Measurements from ENCODE around the gene AMPH. TPM values are rescaled to one million over a fixed set of nuclear protein-coding genes. Genes with fewer than 3 reads are reported as not detected.

Gene AMPH
- total RNA-seq, 1 experiment from 2014 or later, result not detected

DNA sequence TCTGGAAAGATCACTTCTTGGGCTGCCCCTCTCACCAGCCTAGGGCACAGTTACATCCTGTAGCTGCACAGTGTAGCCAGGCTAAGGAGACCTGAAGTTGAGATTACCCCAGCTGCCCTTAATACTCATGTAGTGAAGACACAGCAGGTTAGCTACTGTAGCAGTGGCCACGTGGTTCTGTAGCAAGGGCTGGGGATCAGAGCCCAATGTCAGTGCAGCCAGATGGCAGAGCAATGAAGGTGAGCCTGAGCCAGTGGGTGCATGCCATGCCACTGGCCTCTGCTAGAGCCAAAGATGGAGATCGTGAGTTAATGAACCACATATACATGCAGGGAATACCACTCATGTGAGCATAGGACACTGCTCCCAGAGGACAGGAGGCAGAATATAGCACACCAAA, 15.5 kb downstream of the AMPH start:
- H3K9ac ChIP-seq (ENCODE audit: low read length), result no peak overlapping the region
- H3K4me3 ChIP-seq (ENCODE audit: low read length), result no peak overlapping the region
- no peaks in the 10 kb centered on the region for H4K20me1 ChIP-seq (ENCODE audit: low read length)
- intact Hi-C loops (cut with micrococcal nuclease), result no loop called here
- ATAC-seq, result no peak
- DNase-seq, result no peak
- ChIA-PET CTCF (no interaction called here), POLR2A (ENCODE audit: unreplicated experiment) (no interaction called here)
- no peak overlapping the region for H3K27ac ChIP-seq (ENCODE audit: low read length)
- H3K36me3 ChIP-seq (ENCODE audit: low read depth, low read length), result no peaks in the 10 kb centered on the region
- H3K27me3 ChIP-seq (ENCODE audit: low read length), result peaks cover 30% of the 10 kb centered on the region
- no peak overlapping the region for H3K4me2 ChIP-seq (ENCODE audit: low read length)
- TF ChIP-seq EZH2 (IDR thresholded peaks at IDR 0.05; ENCODE audit: low read length, unreplicated experiment) (no peak), CTCF (conservative IDR thresholded peaks at IDR 0.05; ENCODE audit: low read depth, low read length) (no peak), EZH2phosphoT487 (IDR thresholded peaks at IDR 0.05; ENCODE audit: borderline replicate concordance, low read length) (no peak)
- H3F3A ChIP-seq (ENCODE audit: low read length, unreplicated experiment), result no peaks in the 10 kb centered on the region
- no peaks in the 10 kb centered on the region for H3K79me2 ChIP-seq (ENCODE audit: low read length)
- no TSS peak for BruUV-seq (replicated peaks)
- H2AFZ ChIP-seq (ENCODE audit: low read length), result no peak overlapping the region
- H3K9me3 ChIP-seq (ENCODE audit: low read length), result no peaks in the 10 kb centered on the region
- H3K9me2 ChIP-seq (replicated peaks; ENCODE audit: low read length), result no peaks in the 10 kb centered on the region
- no peaks in the 10 kb centered on the region for H3K4me1 ChIP-seq (ENCODE audit: insufficient read depth, low read length)

DNA sequence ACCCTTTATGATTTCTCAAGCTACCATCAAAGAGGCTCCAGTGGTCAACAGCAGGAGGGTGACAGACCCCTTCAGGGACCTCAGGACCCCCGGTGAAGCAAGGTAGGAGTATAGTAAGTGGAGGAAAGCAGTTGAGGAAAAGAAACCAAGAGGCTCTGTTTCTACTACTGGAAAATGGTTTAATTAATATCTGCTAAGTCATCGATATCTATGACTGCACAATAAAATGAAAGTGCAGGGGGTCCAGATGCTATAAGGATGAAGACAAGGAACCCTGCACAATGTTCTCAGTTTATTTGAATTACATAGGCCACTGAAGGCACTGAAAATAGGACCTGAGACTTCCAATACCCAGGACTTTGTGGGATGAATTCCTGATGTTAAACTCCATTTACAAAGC, 23.7 kb downstream of the AMPH start:
- Histone ChIP-seq H3K4me1 (ENCODE audit: insufficient read depth, low read length) (no peaks in the 10 kb centered on the region), H3K27me3 (ENCODE audit: low read length) (peaks cover 48% of the 10 kb centered on the region), H2AFZ (ENCODE audit: low read length) (no peak overlapping the region), H3F3A (ENCODE audit: low read length, unreplicated experiment) (no peaks in the 10 kb centered on the region), H3K4me3 (ENCODE audit: low read length) (no peak overlapping the region), H3K27ac (ENCODE audit: low read length) (no peak overlapping the region), H4K20me1 (ENCODE audit: low read length) (no peaks in the 10 kb centered on the region), H3K9ac (ENCODE audit: low read length) (no peak overlapping the region), H3K79me2 (ENCODE audit: low read length) (no peaks in the 10 kb centered on the region), H3K36me3 (ENCODE audit: low read depth, low read length) (no peaks in the 10 kb centered on the region), H3K9me3 (ENCODE audit: low read length) (no peaks in the 10 kb centered on the region), H3K9me2 (replicated peaks; ENCODE audit: low read length) (no peaks in the 10 kb centered on the region), H3K4me2 (ENCODE audit: low read length) (no peak overlapping the region)
- TF ChIP-seq EZH2phosphoT487 (IDR thresholded peaks at IDR 0.05; ENCODE audit: borderline replicate concordance, low read length) (no peak), EZH2 (IDR thresholded peaks at IDR 0.05; ENCODE audit: low read length, unreplicated experiment) (no peak), CTCF (conservative IDR thresholded peaks at IDR 0.05; ENCODE audit: low read depth, low read length) (no peak)
- no peak for ATAC-seq
- ChIA-PET POLR2A (ENCODE audit: unreplicated experiment) (no interaction called here), CTCF (no interaction called here)
- intact Hi-C loops (cut with micrococcal nuclease), result no loop called here
- no TSS peak for BruUV-seq (replicated peaks)
- no peak for DNase-seq

GRCh38 chr7:38600741-38601140, 30.4 kb downstream of the AMPH start:
- peaks cover 9% of the 10 kb centered on the region; the same call in 1 of the 2 replicates for H3K27me3 ChIP-seq (ENCODE audit: low read length)
- H3K4me1 ChIP-seq (ENCODE audit: insufficient read depth, low read length), result no peaks in the 10 kb centered on the region
- ChIA-PET POLR2A (ENCODE audit: unreplicated experiment) (no interaction called here), CTCF (no interaction called here)
- TF ChIP-seq EZH2phosphoT487 (IDR thresholded peaks at IDR 0.05; ENCODE audit: borderline replicate concordance, low read length), result no peak
- TF ChIP-seq CTCF (conservative IDR thresholded peaks at IDR 0.05; ENCODE audit: low read depth, low read length), result no peak
- TF ChIP-seq EZH2 (IDR thresholded peaks at IDR 0.05; ENCODE audit: low read length, unreplicated experiment), result no peak
- H3K4me3 ChIP-seq (ENCODE audit: low read length), result no peak overlapping the region
- no peak overlapping the region for H3K4me2 ChIP-seq (ENCODE audit: low read length)
- no peak for ATAC-seq
- no TSS peak for BruUV-seq (replicated peaks)
- no peaks in the 10 kb centered on the region for H3K9me3 ChIP-seq (ENCODE audit: low read length)
- no peak overlapping the region for H2AFZ ChIP-seq (ENCODE audit: low read length)
- H4K20me1 ChIP-seq (ENCODE audit: low read length), result no peaks in the 10 kb centered on the region
- no peaks in the 10 kb centered on the region for H3F3A ChIP-seq (ENCODE audit: low read length, unreplicated experiment)
- H3K9me2 ChIP-seq (replicated peaks; ENCODE audit: low read length), result no peaks in the 10 kb centered on the region
- H3K27ac ChIP-seq (ENCODE audit: low read length), result no peak overlapping the region
- H3K36me3 ChIP-seq (ENCODE audit: low read depth, low read length), result no peaks in the 10 kb centered on the region
- H3K9ac ChIP-seq (ENCODE audit: low read length), result no peak overlapping the region
- intact Hi-C loops (cut with micrococcal nuclease), result no loop called here
- no peaks in the 10 kb centered on the region for H3K79me2 ChIP-seq (ENCODE audit: low read length)
- no peak for DNase-seq
